Ishikawa (cell line): ENCODE results near the gene TXNIP.

Experiments used
- CREB1 ChIP-seq: IDR thresholded peaks from 2 replicates; pipeline ENCODE4 v1.6.1; 2012; ENCODE audit warnings: low read depth
- EGR1 ChIP-seq: IDR thresholded peaks from 2 replicates; pipeline ENCODE4 v1.6.1; 2012
- EP300 ChIP-seq: IDR thresholded peaks from 2 replicates; pipeline ENCODE4 v1.6.1; 2012; ENCODE audit warnings: borderline replicate concordance
- FOXM1 ChIP-seq: IDR thresholded peaks from 2 replicates; pipeline ENCODE4 v1.6.1; 2012; ENCODE audit warnings: low read depth, borderline replicate concordance
- MAX ChIP-seq: IDR thresholded peaks from 2 replicates; pipeline ENCODE4 v1.6.1; 2012
- NFIC ChIP-seq: IDR thresholded peaks from 2 replicates; pipeline ENCODE4 v1.6.1; 2012
- RAD21 ChIP-seq: IDR thresholded peaks from 2 replicates; pipeline ENCODE4 v1.6.1; 2012; ENCODE audit warnings: low read depth
- REST ChIP-seq: IDR thresholded peaks from 2 replicates; pipeline ENCODE4 v1.6.1; 2012; ENCODE audit warnings: low read depth, mild to moderate bottlenecking
- TAF1 ChIP-seq: IDR thresholded peaks from 2 replicates; pipeline ENCODE4 v1.6.1; 2012; ENCODE audit warnings: low read depth, mild to moderate bottlenecking
- TCF12 ChIP-seq: IDR thresholded peaks from 2 replicates; pipeline ENCODE4 v1.6.1; 2012; ENCODE audit warnings: low read depth
- TEAD4 ChIP-seq: IDR thresholded peaks from 2 replicates; pipeline ENCODE4 v1.6.1; 2012
- ZBTB7A ChIP-seq: IDR thresholded peaks from 2 replicates; pipeline ENCODE4 v1.6.1; 2012; ENCODE audit warnings: low read depth
- TF ChIP-seq, protein P1 (sequence below): IDR thresholded peaks from 2 replicates; pipeline ENCODE4 v1.6.1; 2012

GRCh38 chr1:145956781-145957442 is 39.5 kb downstream of the TXNIP start:
- TF ChIP-seq TAF1 (no peak), TCF12 (no peak), REST (no peak), MAX (no peak), TEAD4 (no peak), EGR1 (no peak), EP300 (no peak), RAD21 (no peak), CREB1 (no peak), FOXM1 (no peak), NFIC (no peak), ZBTB7A (no peak)
- TF ChIP-seq, protein P1, sequence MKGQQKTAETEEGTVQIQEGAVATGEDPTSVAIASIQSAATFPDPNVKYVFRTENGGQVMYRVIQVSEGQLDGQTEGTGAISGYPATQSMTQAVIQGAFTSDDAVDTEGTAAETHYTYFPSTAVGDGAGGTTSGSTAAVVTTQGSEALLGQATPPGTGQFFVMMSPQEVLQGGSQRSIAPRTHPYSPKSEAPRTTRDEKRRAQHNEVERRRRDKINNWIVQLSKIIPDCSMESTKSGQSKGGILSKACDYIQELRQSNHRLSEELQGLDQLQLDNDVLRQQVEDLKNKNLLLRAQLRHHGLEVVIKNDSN, result no peak
